Right lobe of liver (tissue), 6 donors: Measurements from ENCODE around the gene PTEN. TPM values are rescaled to one million over a fixed set of nuclear protein-coding genes. Genes with fewer than 3 reads are reported as not detected.

Experiments used
- ATAC-seq, 4 donors: fragments of 200-7000 bp; cut with Tn5 transposase; one replicate each; pipeline ENCODE4 v1.9.1; 2020; ENCODE audit warnings: mild to moderate bottlenecking in 4 of 4, moderate library complexity in 4 of 4
- DNase-seq, 3 donors: peaks; one replicate each; pipeline ENCODE4 v3.0.0-alpha.2; 2020
- H3K27ac ChIP-seq, 3 donors: fragments of 200-600 bp; one replicate each; pipeline ENCODE4 v1.8.0; 2022
- H3K27me3 ChIP-seq, 2 donors: fragments of 200-600 bp; one replicate each; pipeline ENCODE4 v1.8.0; 2022
- H3K36me3 ChIP-seq, 4 donors: fragments of 200-600 bp; sonication (generic) in 1 of 4; one replicate each; pipeline versions ENCODE4 v1.5.1 to v1.8.0; 2017 to 2022; ENCODE audit warnings: control low read depth in 1 of 4
- H3K4me1 ChIP-seq, 4 donors: fragments of 200-600 bp; sonication (generic) in 1 of 4; one replicate each; pipeline versions ENCODE4 v1.5.1 to v1.8.0; 2017 to 2022; ENCODE audit warnings: control low read depth in 1 of 4
- H3K4me3 ChIP-seq, 3 donors: fragments of 200-600 bp; one replicate each; pipeline ENCODE4 v1.8.0; 2022
- H3K9me3 ChIP-seq, 4 donors: fragments of 200-600 bp; sonication (generic) in 1 of 4; one replicate each; pipeline versions ENCODE4 v1.5.1 to v1.8.0; 2017 to 2022; ENCODE audit warnings: control low read depth in 1 of 4
- POLR2A ChIP-seq: fragments of 450-650 bp; IDR thresholded peaks from one replicate; pipeline ENCODE4 v1.6.1; 2017; ENCODE audit warnings: antibody characterized with exemption, mild to moderate bottlenecking
- WGBS: methylation state at CpG from one replicate; pipeline ENCODE4 v1.1.6; 2018; ENCODE audit warnings: low coverage, low lambda C conversion rate; ENCODE audit not compliant: insufficient coverage; ENCODE audit errors: missing lambda C conversion rate; 5-methylcytosine and 5-hydroxymethylcytosine counted together
- intact Hi-C, 2 donors: fragments of 100-400 bp; cut with DNase I; formaldehyde crosslinking; loops; one replicate each; pipeline versions ENCODE4 v1.11.2 to v1.14.1; 2022
- total RNA-seq, 6 experiments: library from RNA; depleted of rRNA in 2 of 6; stranded (reverse); fragments of >200 nt in 2 of 6; fragmentation: NEBNext Ultra II Directional in 3 of 6; extraction: Animal tissue kit (Norgen Biotek cat#: 25700) in 3 of 6; gene quantifications; one replicate each; pipeline versions ENCODE4 v1.1.0 to v1.2.4, GENCODE V29; 2016 to 2023
- TF ChIP-seq, protein P1 (sequence below), 4 donors: fragments of 200-600 bp in 3 of 4; fragments of 450-650 bp in 1 of 4; IDR thresholded peaks; one replicate each; pipeline versions ENCODE4 v1.5.1 to v1.8.0; 2016 to 2022; ENCODE audit warnings: antibody characterized with exemption in 4 of 4, mild to moderate bottlenecking in 2 of 4
- donor health status: DM: no; HTN: yes; CAD: no.
- donor health status: DM: no; HTN: no; CAD: no.
- donor health status: DM: no; HTN: no; CAD: no.
- donor health status: DM: no; HTN: yes; CAD: no.
- donor health status: DM: no; HTN: yes; CAD: no.

PTEN gene
- total RNA-seq, 6 experiments from 2014 or later, result 37.5 to 73.7 (median 50.4) TPM

DNA sequence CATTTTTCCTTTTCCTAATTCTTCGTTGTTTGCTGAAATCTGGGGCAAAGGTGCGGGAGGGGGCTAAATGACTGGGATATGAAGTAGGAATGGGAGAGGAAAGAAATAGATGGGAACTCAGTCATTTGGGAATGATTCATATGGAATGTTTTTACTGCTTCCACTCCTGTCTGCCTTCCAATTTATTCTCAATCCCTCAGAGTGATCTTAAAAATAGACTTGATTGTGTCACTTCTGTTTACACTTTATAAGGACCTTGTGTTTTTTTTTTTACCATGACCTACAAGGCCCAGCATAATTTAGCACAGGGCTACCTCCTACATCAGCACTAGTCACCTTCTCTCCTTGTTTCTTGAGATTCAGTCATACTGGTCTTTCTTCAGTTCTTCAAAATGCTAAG is 97.9 kb downstream of the PTEN start:
- peak in 1 of 4 donors; percentile 29 for ATAC-seq

DNA sequence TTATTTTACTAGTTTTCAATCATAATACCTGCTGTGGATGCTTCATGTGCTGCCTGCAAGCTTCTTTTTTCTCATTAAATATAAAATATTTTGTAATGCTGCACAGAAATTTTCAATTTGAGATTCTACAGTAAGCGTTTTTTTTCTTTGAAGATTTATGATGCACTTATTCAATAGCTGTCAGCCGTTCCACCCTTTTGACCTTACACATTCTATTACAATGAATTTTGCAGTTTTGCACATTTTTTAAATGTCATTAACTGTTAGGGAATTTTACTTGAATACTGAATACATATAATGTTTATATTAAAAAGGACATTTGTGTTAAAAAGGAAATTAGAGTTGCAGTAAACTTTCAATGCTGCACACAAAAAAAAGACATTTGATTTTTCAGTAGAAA is 103.0 kb downstream of the PTEN start:
- no peaks in the 10 kb centered on the region for H3K9me3 ChIP-seq
- DNase-seq (no peak), ATAC-seq (no peak)
- H3K27ac ChIP-seq, result no peak overlapping the region
- 84% methylated on average over 2 of the region's 2 CpGs for WGBS
- peaks cover 0 to 25% (median 0%) of the 10 kb centered on the region in 4 donors for H3K36me3 ChIP-seq
- H3K4me3 ChIP-seq, result no peak overlapping the region
- peaks cover 0 to 22% (median 3%) of the 10 kb centered on the region in 4 donors for H3K4me1 ChIP-seq
- no peaks in the 10 kb centered on the region for H3K27me3 ChIP-seq
- intact Hi-C loops, result no loop called here
- no peak for TF ChIP-seq POLR2A
- TF ChIP-seq, protein P1, sequence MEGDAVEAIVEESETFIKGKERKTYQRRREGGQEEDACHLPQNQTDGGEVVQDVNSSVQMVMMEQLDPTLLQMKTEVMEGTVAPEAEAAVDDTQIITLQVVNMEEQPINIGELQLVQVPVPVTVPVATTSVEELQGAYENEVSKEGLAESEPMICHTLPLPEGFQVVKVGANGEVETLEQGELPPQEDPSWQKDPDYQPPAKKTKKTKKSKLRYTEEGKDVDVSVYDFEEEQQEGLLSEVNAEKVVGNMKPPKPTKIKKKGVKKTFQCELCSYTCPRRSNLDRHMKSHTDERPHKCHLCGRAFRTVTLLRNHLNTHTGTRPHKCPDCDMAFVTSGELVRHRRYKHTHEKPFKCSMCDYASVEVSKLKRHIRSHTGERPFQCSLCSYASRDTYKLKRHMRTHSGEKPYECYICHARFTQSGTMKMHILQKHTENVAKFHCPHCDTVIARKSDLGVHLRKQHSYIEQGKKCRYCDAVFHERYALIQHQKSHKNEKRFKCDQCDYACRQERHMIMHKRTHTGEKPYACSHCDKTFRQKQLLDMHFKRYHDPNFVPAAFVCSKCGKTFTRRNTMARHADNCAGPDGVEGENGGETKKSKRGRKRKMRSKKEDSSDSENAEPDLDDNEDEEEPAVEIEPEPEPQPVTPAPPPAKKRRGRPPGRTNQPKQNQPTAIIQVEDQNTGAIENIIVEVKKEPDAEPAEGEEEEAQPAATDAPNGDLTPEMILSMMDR (IDR thresholded peaks at IDR 0.05), result no peak

More for the DNA sequence above, 97.9 kb downstream of the PTEN start:
- intact Hi-C loops, result no loop called here
- Histone ChIP-seq H3K27ac (no peak overlapping the region), H3K4me1 (peaks cover 0 to 18% (median 6%) of the 10 kb centered on the region in 4 donors), H3K36me3 (peaks cover 0 to 37% (median 2%) of the 10 kb centered on the region in 4 donors), H3K9me3 (no peaks in the 10 kb centered on the region), H3K27me3 (no peaks in the 10 kb centered on the region), H3K4me3 (no peak overlapping the region)
- WGBS, result 46% methylated on average over 2 of the region's 2 CpGs
- no peak for DNase-seq
- TF ChIP-seq POLR2A, result no peak
- TF ChIP-seq, protein P1 (IDR thresholded peaks at IDR 0.05), result no peak

DNA sequence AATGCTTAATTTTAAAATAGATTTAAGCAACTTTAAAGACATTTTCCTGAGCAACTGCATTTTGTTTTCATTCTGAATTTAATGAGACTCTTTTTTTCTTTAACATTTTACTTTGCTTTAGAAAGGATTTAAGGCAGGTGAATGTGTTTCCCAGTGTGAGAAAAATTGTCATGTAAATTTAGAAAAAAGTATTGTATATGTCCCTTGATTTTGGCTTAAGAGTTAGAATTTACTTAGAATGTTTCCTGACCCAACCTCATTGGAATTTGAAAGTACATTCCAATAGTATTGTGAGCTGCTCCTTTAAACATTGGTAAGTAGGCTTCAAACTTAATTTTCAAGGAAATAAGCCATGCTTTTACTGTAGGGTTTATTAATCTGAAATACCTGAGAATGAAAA is 110.2 kb downstream of the PTEN start:
- H3K4me1 ChIP-seq, result peaks cover 0 to 19% (median 3%) of the 10 kb centered on the region in 4 donors
- no peak for ATAC-seq
- H3K27me3 ChIP-seq, result no peaks in the 10 kb centered on the region
- DNase-seq, result no peak
- no peaks in the 10 kb centered on the region for H3K9me3 ChIP-seq
- TF ChIP-seq, protein P1 (IDR thresholded peaks at IDR 0.05), result no peak
- intact Hi-C loops, result no loop called here
- H3K27ac ChIP-seq, result no peak overlapping the region
- H3K4me3 ChIP-seq, result no peak overlapping the region
- no peaks in the 10 kb centered on the region for H3K36me3 ChIP-seq

DNA sequence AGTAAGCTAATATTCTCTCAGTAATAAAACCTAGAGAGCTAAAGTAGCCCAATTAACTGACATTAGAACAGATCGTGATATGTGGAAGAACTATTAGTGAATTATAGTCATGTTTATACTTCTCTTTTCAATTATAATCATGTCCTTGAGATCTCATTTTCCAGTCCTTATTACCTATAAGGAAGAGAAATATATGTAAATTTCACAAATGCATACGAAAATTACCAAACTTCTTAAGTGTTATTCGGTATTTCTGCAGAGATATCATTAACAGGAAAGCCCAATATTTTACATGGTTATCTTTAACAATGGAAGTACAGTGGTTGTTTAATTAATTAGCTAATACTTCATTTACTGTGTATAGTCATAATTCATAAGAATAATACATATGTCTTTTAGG is 110.7 kb downstream of the PTEN start:
- Histone ChIP-seq H3K4me1 (peaks cover 0 to 15% (median 3%) of the 10 kb centered on the region in 4 donors), H3K27me3 (no peaks in the 10 kb centered on the region), H3K27ac (no peak overlapping the region), H3K4me3 (no peak overlapping the region), H3K9me3 (no peaks in the 10 kb centered on the region), H3K36me3 (no peaks in the 10 kb centered on the region)
- ATAC-seq (no peak), DNase-seq (no peak)
- intact Hi-C loops, result no loop called here
- TF ChIP-seq POLR2A, result no peak
- TF ChIP-seq, protein P1 (IDR thresholded peaks at IDR 0.05), result no peak
- 86% methylated on average over 3 of the region's 3 CpGs for WGBS

DNA sequence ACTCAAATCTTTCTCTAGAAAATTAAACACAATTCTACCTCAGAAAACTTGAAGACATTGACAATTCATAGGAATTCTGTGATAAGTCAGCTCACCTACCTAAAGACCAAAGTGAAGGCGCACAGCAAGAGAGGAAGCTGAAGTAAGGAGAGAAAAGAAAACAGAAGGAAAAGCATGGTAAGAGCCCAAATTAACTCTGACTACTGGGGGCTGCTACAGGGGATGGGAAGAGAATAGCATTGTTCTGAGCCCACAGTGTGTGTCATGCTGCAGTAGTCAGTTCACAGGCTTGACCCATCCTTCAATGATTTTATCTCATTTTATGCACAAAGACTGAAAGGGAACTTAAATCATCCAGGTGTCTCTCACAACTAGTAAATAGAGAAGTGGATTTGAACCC is 111.3 kb downstream of the PTEN start:
- H3K27ac ChIP-seq, result no peak overlapping the region
- H3K9me3 ChIP-seq, result no peaks in the 10 kb centered on the region
- no peaks in the 10 kb centered on the region for H3K27me3 ChIP-seq
- H3K36me3 ChIP-seq, result no peaks in the 10 kb centered on the region
- DNase-seq (no peak), ATAC-seq (no peak)
- peaks cover 0 to 10% (median 3%) of the 10 kb centered on the region in 4 donors for H3K4me1 ChIP-seq
- intact Hi-C loops, result no loop called here
- no peak overlapping the region for H3K4me3 ChIP-seq
- TF ChIP-seq POLR2A, result no peak
- TF ChIP-seq, protein P1 (IDR thresholded peaks at IDR 0.05), result no peak
- WGBS, result 94% methylated on average over 1 of the region's 1 CpG
